Epithelial cell of proximal tubule (primary cell): ENCODE data around the gene AP4M1. TPM values are rescaled to one million over a fixed set of nuclear protein-coding genes. Genes with fewer than 3 reads are reported as not detected.

Source experiments
- DNase-seq: peaks from one replicate; pipeline ENCODE4 v3.0.0-alpha.2; 2011; ENCODE audit warnings: low read depth
- H3K4me3 ChIP-seq: 2 replicates; pipeline ENCODE4 v1.5.1; 2011; ENCODE audit warnings: low read depth, mild to moderate bottlenecking, low read length
- total RNA-seq: library from RNA; depleted of rRNA; stranded (reverse); fragments of >200 nt; gene quantifications from 2 replicates; pipeline ENCODE4 v1.2.3, GENCODE V29; 2015
- TF ChIP-seq, protein P1 (sequence below): conservative IDR thresholded peaks from 2 replicates; pipeline ENCODE4 v1.5.1; 2012; ENCODE audit warnings: low read depth, mild to moderate bottlenecking, low read length

The AP4M1 gene
- total RNA-seq, 1 donor from 2014 or later: 11.5 TPM

DNA sequence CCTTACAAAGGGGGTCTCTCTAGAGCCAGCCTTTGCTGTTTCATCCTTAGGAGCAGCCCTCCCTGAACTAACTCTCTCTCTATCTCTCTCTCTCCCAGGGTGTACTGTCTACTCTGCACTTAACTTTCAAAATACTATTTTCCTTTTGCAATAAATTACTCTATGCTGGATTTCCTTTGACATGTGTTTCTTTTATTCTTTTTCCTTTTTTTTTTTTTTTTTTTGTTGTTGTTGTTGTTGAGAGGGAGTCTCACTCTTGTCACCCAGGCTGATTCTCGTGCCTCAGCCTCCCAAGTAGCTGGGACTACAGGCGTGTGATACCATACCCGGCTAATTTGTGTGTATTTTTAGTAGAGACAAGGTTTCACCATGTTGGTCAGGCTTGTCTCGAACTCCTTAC, 18.5 kb upstream of the AP4M1 start:
- DNase-seq: no peak
- TF ChIP-seq, protein P1, sequence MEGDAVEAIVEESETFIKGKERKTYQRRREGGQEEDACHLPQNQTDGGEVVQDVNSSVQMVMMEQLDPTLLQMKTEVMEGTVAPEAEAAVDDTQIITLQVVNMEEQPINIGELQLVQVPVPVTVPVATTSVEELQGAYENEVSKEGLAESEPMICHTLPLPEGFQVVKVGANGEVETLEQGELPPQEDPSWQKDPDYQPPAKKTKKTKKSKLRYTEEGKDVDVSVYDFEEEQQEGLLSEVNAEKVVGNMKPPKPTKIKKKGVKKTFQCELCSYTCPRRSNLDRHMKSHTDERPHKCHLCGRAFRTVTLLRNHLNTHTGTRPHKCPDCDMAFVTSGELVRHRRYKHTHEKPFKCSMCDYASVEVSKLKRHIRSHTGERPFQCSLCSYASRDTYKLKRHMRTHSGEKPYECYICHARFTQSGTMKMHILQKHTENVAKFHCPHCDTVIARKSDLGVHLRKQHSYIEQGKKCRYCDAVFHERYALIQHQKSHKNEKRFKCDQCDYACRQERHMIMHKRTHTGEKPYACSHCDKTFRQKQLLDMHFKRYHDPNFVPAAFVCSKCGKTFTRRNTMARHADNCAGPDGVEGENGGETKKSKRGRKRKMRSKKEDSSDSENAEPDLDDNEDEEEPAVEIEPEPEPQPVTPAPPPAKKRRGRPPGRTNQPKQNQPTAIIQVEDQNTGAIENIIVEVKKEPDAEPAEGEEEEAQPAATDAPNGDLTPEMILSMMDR: no peak
- no peak overlapping the region for H3K4me3 ChIP-seq

DNA sequence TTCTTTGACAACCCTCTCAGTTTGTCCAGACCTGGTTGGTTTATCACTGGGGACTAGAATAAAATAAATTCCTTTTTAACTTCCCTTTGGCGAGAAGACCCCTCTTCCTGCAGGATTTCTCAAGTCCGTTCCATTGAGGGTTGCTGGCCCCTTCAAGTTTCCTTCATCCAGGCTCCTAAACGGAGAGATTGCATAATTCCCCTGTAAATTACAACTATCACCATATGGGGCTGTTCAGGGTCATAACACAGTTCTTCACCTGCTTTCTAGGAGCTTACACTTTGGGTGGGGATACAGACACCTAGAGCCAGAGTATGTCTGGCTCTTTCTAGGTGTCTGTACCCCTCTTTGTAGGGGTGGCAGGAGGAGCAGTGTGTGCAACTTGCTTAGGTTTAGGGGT, 15.9 kb upstream of the AP4M1 start:
- no peak overlapping the region for H3K4me3 ChIP-seq
- no peak for DNase-seq
- TF ChIP-seq, protein P1: no peak

DNA sequence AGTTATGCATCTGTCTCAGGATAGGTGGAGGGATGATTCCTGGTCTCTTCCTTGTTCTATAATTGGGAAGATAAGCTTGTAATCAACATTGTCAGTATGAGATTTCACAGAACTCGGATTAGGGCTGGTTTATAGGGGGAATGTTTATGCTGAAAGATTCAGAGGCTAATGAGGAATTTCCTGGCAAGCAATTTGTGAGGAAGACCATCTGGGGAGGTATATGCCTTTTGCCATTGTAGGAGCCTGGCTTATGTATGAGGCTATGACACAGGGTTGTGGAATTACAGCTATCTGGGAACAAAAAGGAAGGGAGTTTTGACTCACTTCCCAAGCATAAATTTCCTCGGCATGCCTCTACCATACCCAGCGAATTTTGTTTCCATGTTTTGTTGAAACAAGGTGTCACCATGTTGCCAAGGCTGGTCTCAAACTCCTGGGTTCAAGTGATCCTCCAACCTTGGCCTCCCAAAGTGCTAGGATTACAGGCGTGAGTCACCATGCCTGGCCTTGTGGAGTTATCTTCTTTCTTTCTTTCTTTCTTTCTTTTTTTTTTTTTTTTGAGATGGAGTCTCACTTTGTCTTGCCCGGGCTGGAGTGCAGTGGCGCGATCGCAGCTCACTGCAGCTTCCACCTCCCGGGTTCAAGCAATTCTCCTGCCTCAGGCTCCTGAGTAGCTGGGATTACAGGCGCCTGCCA, 14.2 kb upstream of the AP4M1 start:
- no peak overlapping the region for H3K4me3 ChIP-seq
- peak; percentile 73 for DNase-seq
- TF ChIP-seq, protein P1: no peak

DNA sequence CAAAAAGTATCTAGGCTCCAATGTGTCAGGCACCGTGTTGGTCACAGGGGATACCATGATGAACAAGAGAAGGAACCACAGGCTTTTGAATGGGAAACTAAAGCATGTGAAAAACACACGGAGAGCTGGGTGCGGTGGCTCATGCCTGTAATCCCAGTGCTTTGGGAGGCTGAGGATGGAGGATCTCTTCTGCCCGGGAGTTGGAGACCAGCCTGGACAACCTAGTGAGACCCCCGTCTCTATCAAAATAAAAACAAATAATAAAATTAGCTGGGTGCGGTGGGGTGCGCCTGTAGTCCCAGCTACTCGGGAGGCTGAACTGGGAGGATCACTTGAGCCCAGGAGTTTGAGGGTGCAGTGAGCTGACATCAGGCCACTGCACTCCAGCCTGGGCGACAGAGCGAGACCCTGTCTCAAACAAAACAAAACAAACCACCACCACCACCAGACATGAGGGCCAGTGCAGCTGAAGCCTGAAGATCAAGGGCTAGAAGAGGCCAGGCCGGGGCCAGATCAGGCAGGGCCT, 13.3 kb upstream of the AP4M1 start:
- peak overlapping the region; percentile 97 for H3K4me3 ChIP-seq
- TF ChIP-seq, protein P1: no peak
- DNase-seq: no peak

DNA sequence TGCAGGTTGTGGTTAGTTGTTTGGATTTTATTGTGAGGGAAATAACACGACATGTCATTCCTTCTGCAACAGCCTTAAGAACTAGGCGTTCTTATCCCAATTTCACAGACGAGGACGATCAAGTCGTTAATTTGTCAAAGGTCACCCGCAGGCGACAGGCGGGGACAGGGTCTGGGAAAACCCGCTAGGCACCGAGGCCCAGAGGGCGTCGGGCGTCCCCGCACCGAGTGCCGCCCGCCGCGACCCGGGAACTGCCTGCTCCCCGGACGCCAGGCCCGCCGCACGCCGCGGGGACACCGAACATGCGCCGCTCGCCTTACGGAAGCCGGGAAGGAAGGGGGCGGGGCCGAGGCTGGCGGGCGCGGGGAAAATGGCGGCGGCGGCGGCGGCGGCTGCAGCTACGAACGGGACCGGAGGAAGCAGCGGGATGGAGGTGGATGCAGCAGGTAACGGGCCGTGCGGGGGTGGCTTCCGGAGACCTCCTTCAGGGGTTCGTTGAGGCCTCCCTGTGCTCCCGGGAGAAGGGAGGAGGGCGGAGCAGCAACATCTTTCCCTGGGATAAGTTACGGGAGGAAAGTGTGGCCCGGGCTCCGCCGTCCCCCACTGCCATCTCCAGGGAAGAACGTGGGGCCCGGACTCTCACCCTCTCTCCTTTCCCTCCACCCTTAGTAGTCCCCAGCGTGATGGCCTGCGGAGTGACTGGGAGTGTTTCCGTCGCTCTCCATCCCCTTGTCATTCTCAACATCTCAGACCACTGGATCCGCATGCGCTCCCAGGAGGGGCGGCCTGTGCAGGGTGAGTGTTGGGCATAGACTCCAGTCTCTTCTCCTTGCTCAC, 12.6 kb upstream of the AP4M1 start, which contains the start of gene COPS6:
TSS of gene COPS6 (plus strand) at position 349 of the 837 bp plus-strand sequence. CDS start at position 371, 22 bp downstream.
- no peak for DNase-seq
- TF ChIP-seq, protein P1: no peak
- H3K4me3 ChIP-seq: peak within 1 kb of the TSS; percentile 97

DNA sequence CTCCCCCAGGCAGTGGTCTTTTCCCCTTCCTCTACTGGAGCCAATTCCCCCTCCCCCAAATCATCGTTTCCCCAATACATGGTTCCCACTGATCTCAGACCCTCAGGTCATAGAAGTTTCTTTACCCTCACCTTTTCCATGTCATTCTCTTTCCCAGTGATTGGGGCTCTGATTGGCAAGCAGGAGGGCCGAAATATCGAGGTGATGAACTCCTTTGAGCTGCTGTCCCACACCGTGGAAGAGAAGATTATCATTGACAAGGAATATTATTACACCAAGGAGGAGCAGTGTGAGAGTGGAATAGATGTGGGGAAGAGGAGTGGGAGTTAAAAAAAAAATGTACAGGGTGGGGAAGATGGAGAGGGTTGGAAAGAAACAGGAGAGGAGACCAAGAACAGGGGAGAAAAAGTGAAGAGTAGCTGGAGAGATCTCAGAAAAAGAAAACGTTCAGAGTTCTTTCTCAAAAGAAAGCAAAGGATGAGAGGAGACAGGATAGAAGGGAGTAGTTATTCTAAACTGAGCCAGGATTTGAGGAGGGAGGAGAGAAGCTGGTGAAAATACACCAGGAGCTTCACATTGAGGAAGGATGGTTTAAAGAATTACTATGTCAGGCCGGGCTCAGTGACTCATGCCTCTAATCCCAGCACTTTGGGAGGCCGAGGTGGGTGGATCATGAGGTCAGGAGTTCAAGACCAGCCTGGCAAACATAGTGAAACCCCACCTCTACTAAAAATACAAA, 11.8 kb upstream of the AP4M1 start:
- DNase-seq: no peak
- peak overlapping the region; percentile 97 for H3K4me3 ChIP-seq
- TF ChIP-seq, protein P1: no peak
